ENCODE data around the gene CD6.

DNA sequence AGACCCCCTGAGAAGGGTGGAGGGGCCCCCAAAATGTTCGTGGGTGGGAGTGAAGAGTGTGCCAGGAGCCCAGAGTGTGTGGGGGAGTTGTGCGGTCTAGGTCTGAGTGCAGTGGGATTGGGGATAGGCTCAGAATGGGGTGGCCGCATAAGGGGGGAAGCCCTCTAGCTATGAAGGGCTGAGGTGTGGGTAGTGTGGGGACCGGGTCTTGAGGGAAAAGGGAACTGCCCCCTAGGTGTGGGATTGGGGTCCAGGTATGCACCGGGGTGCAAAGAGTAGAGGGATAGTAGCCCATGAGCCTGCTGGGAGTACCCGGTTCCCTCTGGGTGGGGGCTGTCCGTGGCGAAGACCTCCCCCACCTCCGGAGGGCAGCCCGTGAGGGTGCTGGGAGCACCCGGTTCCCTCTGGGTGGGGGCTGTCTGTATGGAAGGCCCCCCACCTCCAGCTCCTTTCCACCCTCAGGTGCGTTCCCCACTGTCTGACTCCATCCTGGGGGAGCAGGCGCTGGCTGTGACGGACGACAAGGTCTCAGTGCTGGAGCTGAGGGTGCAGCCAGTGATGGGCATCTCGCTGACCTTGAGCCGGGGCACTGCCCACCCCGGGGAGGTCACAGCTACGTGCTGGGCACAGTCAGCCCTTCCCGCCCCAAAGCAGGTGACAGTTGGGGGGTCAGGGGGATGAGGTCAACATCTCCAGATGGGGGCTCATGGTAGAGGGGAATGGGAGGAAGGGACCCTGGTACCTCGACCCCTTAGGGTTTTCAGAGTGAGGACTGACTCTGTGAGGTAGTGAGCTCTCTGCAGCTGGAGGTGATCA is 36.5 kb upstream of the CD6 start:
- TF ChIP-seq, protein P1, sequence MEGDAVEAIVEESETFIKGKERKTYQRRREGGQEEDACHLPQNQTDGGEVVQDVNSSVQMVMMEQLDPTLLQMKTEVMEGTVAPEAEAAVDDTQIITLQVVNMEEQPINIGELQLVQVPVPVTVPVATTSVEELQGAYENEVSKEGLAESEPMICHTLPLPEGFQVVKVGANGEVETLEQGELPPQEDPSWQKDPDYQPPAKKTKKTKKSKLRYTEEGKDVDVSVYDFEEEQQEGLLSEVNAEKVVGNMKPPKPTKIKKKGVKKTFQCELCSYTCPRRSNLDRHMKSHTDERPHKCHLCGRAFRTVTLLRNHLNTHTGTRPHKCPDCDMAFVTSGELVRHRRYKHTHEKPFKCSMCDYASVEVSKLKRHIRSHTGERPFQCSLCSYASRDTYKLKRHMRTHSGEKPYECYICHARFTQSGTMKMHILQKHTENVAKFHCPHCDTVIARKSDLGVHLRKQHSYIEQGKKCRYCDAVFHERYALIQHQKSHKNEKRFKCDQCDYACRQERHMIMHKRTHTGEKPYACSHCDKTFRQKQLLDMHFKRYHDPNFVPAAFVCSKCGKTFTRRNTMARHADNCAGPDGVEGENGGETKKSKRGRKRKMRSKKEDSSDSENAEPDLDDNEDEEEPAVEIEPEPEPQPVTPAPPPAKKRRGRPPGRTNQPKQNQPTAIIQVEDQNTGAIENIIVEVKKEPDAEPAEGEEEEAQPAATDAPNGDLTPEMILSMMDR (optimal IDR thresholded peaks at IDR 0.05 in 1 of 3, IDR thresholded peaks at IDR 0.05 in 1 of 3, conservative IDR thresholded peaks at IDR 0.05 in 1 of 3; ENCODE audit: extremely low read depth in 1 of 3, insufficient read depth in 2 of 3, low read length in 3 of 3) = no peak
- no peak for TF ChIP-seq EZH2 (IDR thresholded peaks at IDR 0.05; ENCODE audit: low read length)

All from keratinocyte (primary cell).